Measurements from ENCODE around the gene NRXN3. TPM values are rescaled to one million over a fixed set of nuclear protein-coding genes. Genes with fewer than 3 reads are reported as not detected.

Gene NRXN3
- total RNA-seq, 1 experiment from 2014 or later, result not detected

GRCh38 chr14:79180656-79181055, 1010.5 kb downstream of the NRXN3 start:
- no TSS peak for BruUV-seq (replicated peaks)
- no peaks in the 10 kb centered on the region for H3K27me3 ChIP-seq (ENCODE audit: control insufficient read depth, insufficient read depth, low read length)
- TF ChIP-seq POLR2AphosphoS5 (IDR thresholded peaks at IDR 0.05; ENCODE audit: low read depth, low read length) (no peak), CTCF (IDR thresholded peaks at IDR 0.05) (no peak), TCF7L2 (IDR thresholded peaks at IDR 0.05; ENCODE audit: low read depth, low read length) (no peak), REST (IDR thresholded peaks at IDR 0.05; ENCODE audit: insufficient read depth in 1 of 2, low read depth in 2 of 2, low read length in 1 of 2) (no peak), SIN3A (IDR thresholded peaks at IDR 0.05; ENCODE audit: borderline replicate concordance, insufficient read depth, low read depth, low read length) (no peak)
- no peak overlapping the region for H3K27ac ChIP-seq (ENCODE audit: low read length)
- in situ Hi-C loops (cut with HindIII; ENCODE audit: low pct_unique_long_range_greater_than_20kb, low sequenced_read_pairs), result no loop called here
- no peak for DNase-seq (ENCODE audit: low read depth, low spot score)
- POLR2A ChIA-PET, result no interaction called here
- H3K4me1 ChIP-seq (ENCODE audit: control insufficient read depth, insufficient read depth, low read length), result no peaks in the 10 kb centered on the region
- no peaks in the 10 kb centered on the region for H3K9me3 ChIP-seq (ENCODE audit: control insufficient read depth, insufficient read depth, low read depth, low read length)
- CTCF ChIA-PET, result no interaction called here
- no peaks in the 10 kb centered on the region for H3K36me3 ChIP-seq (ENCODE audit: control insufficient read depth, insufficient read depth, low read length)
- intact Hi-C loops (cut with micrococcal nuclease; ENCODE audit: unreplicated experiment), result no loop called here
- ATAC-seq, result no peak
- no peak overlapping the region for H3K4me3 ChIP-seq (ENCODE audit: low read depth in 2 of 2, low read length in 2 of 2)

GRCh38 chr14:79186523-79186922, 1016.4 kb downstream of the NRXN3 start:
- no peaks in the 10 kb centered on the region for H3K27me3 ChIP-seq (ENCODE audit: control insufficient read depth, insufficient read depth, low read length)
- POLR2A ChIA-PET, result no interaction called here
- no peaks in the 10 kb centered on the region for H3K9me3 ChIP-seq (ENCODE audit: control insufficient read depth, insufficient read depth, low read depth, low read length)
- BruUV-seq (replicated peaks), result no TSS peak
- ATAC-seq (no peak), DNase-seq (ENCODE audit: low read depth, low spot score) (no peak)
- no peaks in the 10 kb centered on the region for H3K4me1 ChIP-seq (ENCODE audit: control insufficient read depth, insufficient read depth, low read length)
- H3K36me3 ChIP-seq (ENCODE audit: control insufficient read depth, insufficient read depth, low read length), result no peaks in the 10 kb centered on the region
- TF ChIP-seq SIN3A (IDR thresholded peaks at IDR 0.05; ENCODE audit: borderline replicate concordance, insufficient read depth, low read depth, low read length) (no peak), REST (IDR thresholded peaks at IDR 0.05; ENCODE audit: insufficient read depth in 1 of 2, low read depth in 2 of 2, low read length in 1 of 2) (no peak), POLR2AphosphoS5 (IDR thresholded peaks at IDR 0.05; ENCODE audit: low read depth, low read length) (no peak), CTCF (IDR thresholded peaks at IDR 0.05) (no peak), TCF7L2 (IDR thresholded peaks at IDR 0.05; ENCODE audit: low read depth, low read length) (no peak)
- intact Hi-C loops (cut with micrococcal nuclease; ENCODE audit: unreplicated experiment), result no loop called here
- CTCF ChIA-PET, result no interaction called here
- H3K27ac ChIP-seq (ENCODE audit: low read length), result no peak overlapping the region
- in situ Hi-C loops (cut with HindIII; ENCODE audit: low pct_unique_long_range_greater_than_20kb, low sequenced_read_pairs), result no loop called here
- H3K4me3 ChIP-seq (ENCODE audit: low read depth in 2 of 2, low read length in 2 of 2), result no peak overlapping the region

All from Panc1 (cell line).